ENCODE measurements around the gene CASP10.
A peak's percentile ranks its signal among the peaks of the same experiment; 100 is the strongest.

CASP10 gene

GRCh38 chr2:201199847-201200246 is 16.9 kb downstream of the CASP10 start:
- no peak for DNase-seq

- no peak for DNase-seq
Measured at GRCh38 chr2:201200345-201200744, 17.4 kb downstream of the CASP10 start.

- DNase-seq: no peak
Measured at GRCh38 chr2:201201371-201201770, 18.4 kb downstream of the CASP10 start.

- DNase-seq: no peak
Measured at GRCh38 chr2:201203916-201204654, 21.1 kb downstream of the CASP10 start.

- no peak for DNase-seq
Measured at GRCh38 chr2:201204655-201205514, 21.9 kb downstream of the CASP10 start.

GRCh38 chr2:201205515-201205849 is 22.5 kb downstream of the CASP10 start:
- no peak for DNase-seq

GRCh38 chr2:201208563-201209252 is 25.8 kb downstream of the CASP10 start:
- no peak for DNase-seq

- DNase-seq: no peak
Measured at GRCh38 chr2:201215963-201216362, 33.0 kb downstream of the CASP10 start.

GRCh38 chr2:201216918-201217317 is 34.0 kb downstream of the CASP10 start:
- DNase-seq: no peak

GRCh38 chr2:201218780-201219179 is 35.8 kb downstream of the CASP10 start:
- no peak for DNase-seq

- DNase-seq: no peak
Measured at GRCh38 chr2:201219328-201220096, 36.6 kb downstream of the CASP10 start.

GRCh38 chr2:201220102-201220570 is 37.2 kb downstream of the CASP10 start:
- no peak for DNase-seq

- no peak for DNase-seq
Measured at GRCh38 chr2:201223089-201224073, 40.4 kb downstream of the CASP10 start.

- DNase-seq: no peak
Measured at GRCh38 chr2:201228271-201228911, 45.5 kb downstream of the CASP10 start.

- DNase-seq: no peak
Measured at GRCh38 chr2:201228912-201229290, 46.0 kb downstream of the CASP10 start.

- DNase-seq: peak; percentile 81
Measured at GRCh38 chr2:201231781-201232466, 49.0 kb downstream of the CASP10 start.

- DNase-seq: no peak
Measured at GRCh38 chr2:201232467-201232815, 49.5 kb downstream of the CASP10 start.

GRCh38 chr2:201233192-201233811 is 50.4 kb downstream of the CASP10 start:
- DNase-seq: no peak

- DNase-seq: no peak
Measured at GRCh38 chr2:201233812-201234662, 51.1 kb downstream of the CASP10 start.

All from left hindlimb (tissue), 1 donor.